Activated CD4-positive, alpha-beta T cell treated with anti-CD3 and anti-CD28 coated beads for 36 hours (primary cell): ENCODE measurements around the gene PRSS38. TPM values are rescaled to one million over a fixed set of nuclear protein-coding genes. Genes with fewer than 3 reads are reported as not detected.

Experiments used
- ATAC-seq: fragments of 200-7000 bp; cut with Tn5 transposase; one replicate; pipeline ENCODE4 v1.10.0; 2021; ENCODE audit warnings: mild to moderate bottlenecking, moderate library complexity
- CTCF ChIA-PET: fragments of 350-600 bp; sonication (Branson Sonifier 250); formaldehyde crosslinking; loops from one replicate; lab custom pipeline; 2021; ENCODE audit warnings: antibody characterized with exemption; lab: Charles Lee
- POLR2A ChIA-PET: fragments of 350-600 bp; sonication (Branson Sonifier 250); formaldehyde crosslinking; loops from one replicate; lab custom pipeline; 2021; ENCODE audit warnings: antibody characterized with exemption, inconsistent platforms; lab: Charles Lee
- DNase-seq: peaks from one replicate; pipeline ENCODE4 v3.0.0-alpha.2; 2020
- H3K27ac Mint-ChIP-seq: one replicate; pipeline ENCODE4 v1.8.0; 2021; ENCODE audit warnings: mixed read lengths
- H3K27me3 Mint-ChIP-seq: one replicate; pipeline ENCODE4 v1.8.0; 2021; ENCODE audit warnings: mixed read lengths
- H3K36me3 Mint-ChIP-seq: one replicate; pipeline ENCODE4 v1.8.0; 2021; ENCODE audit warnings: low read depth, mixed read lengths
- H3K4me1 Mint-ChIP-seq: one replicate; pipeline ENCODE4 v1.8.0; 2021; ENCODE audit warnings: mixed read lengths
- H3K4me3 Mint-ChIP-seq: one replicate; pipeline ENCODE4 v1.8.0; 2021; ENCODE audit warnings: mild to moderate bottlenecking, moderate library complexity, mixed read lengths
- H3K9me3 Mint-ChIP-seq: one replicate; pipeline ENCODE4 v1.8.0; 2021; ENCODE audit warnings: low read depth, mixed read lengths
- intact Hi-C, 2 experiments: fragments of 100-400 bp; cut with DNase I in 1 of 2; cut with micrococcal nuclease in 1 of 2; formaldehyde crosslinking; loops; one replicate each; pipeline versions ENCODE4 v1.14.2 to v1.15.1; 2022 to 2024; cut with DNase I, micrococcal nuclease
- total RNA-seq, 2 experiments: library from RNA; stranded (reverse); gene quantifications; one replicate each; pipeline ENCODE4 v1.2.3, GENCODE V29; 2021

PRSS38 gene
- total RNA-seq, 2 experiments from 2014 or later, result not detected

DNA sequence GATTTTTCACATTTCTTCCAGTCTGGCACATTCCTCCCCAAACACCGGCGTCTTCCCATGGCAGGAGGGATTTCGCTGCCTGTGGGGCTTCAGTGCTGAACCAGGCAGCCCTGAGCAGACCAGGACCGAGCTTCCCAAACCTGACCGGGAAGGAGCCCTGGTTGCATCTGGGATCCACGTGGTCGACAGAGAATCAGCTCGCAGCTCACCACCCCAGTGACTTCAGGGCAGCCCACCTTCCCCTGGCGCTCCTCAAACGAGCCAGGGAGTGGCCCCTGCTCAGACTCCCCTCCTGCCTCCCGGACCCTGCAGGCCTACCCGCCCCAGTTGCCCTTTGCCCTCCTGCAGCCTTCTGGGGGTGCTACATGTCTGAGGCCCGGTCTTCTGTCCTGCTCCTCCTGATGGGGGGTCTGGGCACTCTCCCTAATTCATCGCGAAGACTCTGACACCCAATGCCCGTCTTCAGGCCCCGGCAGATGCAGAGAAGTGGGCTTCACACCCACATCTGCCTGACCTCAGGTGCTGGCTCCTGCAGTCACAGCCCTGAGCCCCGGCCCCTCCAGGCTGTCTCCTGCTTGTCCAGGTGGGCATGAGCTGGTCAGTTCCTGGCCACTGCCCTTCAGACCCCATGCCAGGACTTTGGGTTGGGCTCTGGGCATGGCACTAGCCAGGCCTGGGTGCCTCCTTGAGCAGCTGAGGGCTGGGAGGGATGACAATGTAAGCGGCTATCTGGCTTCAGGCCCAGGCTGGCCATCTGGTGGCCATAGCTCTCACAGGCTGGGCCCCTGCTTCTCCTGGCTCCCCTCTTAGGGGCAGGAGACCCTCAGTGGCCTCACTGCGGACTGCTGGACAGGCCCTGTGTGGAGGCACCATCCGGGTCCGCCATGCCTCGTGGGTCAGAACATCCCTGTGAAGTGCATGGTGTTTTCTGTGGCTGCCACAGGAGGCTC lies 26.1 kb upstream of the PRSS38 start:
- Mint-ChIP-seq H3K4me1 (peaks cover 14% of the 10 kb centered on the region), H3K27me3 (no peaks in the 10 kb centered on the region), H3K4me3 (peak overlapping the region; percentile 69), H3K9me3 (no peaks in the 10 kb centered on the region), H3K36me3 (no peaks in the 10 kb centered on the region), H3K27ac (no peak overlapping the region)
- ATAC-seq (no peak), DNase-seq (no peak)
- CTCF ChIA-PET, result interaction anchor here (1.4 kb wide), 1 partner anchor 27 kb away, joined by 3 read pairs; no protein-coding TSS in a partner anchor
- intact Hi-C loops, result loop anchor here (5.0 to 10.0 kb wide), 3 partner anchors 55 to 695 kb away; partner anchors contain the start of genes IBA57 (in 1 of the 2), JMJD4 (in 1 of the 2), RNF187 (in 1 of the 2) and SNAP47 (in 1 of the 2)
- POLR2A ChIA-PET, result no interaction called here

- Mint-ChIP-seq H3K4me3 (no peak overlapping the region), H3K9me3 (no peaks in the 10 kb centered on the region), H3K27me3 (no peaks in the 10 kb centered on the region), H3K27ac (no peak overlapping the region), H3K36me3 (no peaks in the 10 kb centered on the region), H3K4me1 (peaks cover 14% of the 10 kb centered on the region)
- POLR2A ChIA-PET, result no interaction called here
- CTCF ChIA-PET, result no interaction called here
- DNase-seq, result no peak
- ATAC-seq, result no peak
- intact Hi-C loops, result no loop called here
Observed at GRCh38 chr1:227790034-227790400, 25.5 kb upstream of the PRSS38 start.

DNA sequence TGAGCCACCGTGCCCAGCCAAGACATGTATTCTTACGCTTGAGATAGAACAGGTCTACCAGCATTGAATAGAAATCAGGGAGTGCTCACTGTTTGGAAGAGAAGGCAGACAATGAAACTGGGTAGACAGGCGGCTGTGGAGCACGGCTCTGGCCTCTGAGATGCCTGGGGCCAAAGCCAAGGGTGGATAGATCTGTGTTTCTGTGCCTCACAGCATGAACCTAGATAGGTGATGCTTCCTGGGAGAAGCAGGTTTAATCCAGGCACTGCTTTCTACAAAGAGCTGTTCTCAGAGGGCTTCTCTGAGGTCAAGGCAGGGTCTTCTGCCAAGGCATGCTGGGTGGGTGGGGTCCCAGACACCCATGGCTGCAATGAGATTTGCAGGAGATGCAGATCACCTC lies 24.6 kb upstream of the PRSS38 start:
- H3K36me3 Mint-ChIP-seq, result no peaks in the 10 kb centered on the region
- H3K9me3 Mint-ChIP-seq, result no peaks in the 10 kb centered on the region
- no peak overlapping the region for H3K4me3 Mint-ChIP-seq
- ChIA-PET POLR2A (no interaction called here), CTCF (no interaction called here)
- no peak for ATAC-seq
- intact Hi-C loops, result no loop called here
- no peak overlapping the region for H3K27ac Mint-ChIP-seq
- H3K4me1 Mint-ChIP-seq, result peaks cover 11% of the 10 kb centered on the region
- no peak for DNase-seq
- H3K27me3 Mint-ChIP-seq, result no peaks in the 10 kb centered on the region

DNA sequence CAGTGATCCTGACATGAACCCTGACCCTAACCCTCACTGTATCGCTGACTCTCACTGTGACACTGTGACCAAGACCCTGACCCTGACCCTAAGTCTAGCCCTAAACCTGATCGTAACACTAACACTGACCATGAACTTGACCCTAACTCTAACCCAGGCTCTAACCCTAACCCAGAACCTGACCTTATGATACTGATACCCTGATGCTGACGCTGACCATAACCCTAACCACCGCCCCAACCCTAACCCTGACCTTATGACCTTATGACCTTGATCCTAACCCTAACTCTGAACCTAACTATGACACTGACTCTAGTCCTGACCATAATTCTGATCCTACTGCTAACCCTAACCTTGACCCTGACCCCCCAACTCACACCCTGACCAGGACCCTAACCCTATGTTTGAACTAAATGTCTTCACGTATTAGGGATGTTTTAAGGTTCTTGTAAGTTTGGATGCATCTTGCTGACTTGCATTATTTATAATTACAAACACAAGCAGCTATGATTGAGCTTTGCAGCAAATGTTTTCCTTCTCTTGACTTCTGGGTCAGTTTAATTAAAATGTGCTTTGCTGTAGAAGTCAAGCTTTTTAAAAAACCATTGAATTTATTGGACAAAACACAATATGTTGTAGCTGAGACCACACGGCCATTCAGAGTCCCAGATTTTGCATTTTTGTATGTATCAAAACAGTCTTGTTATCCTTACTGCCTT lies 23.9 kb upstream of the PRSS38 start:
- intact Hi-C loops, result no loop called here
- Mint-ChIP-seq H3K4me1 (peaks cover 8% of the 10 kb centered on the region), H3K4me3 (no peak overlapping the region), H3K27me3 (no peaks in the 10 kb centered on the region), H3K9me3 (no peaks in the 10 kb centered on the region), H3K27ac (no peak overlapping the region), H3K36me3 (no peaks in the 10 kb centered on the region)
- ChIA-PET CTCF (no interaction called here), POLR2A (no interaction called here)
- DNase-seq (no peak), ATAC-seq (no peak)

DNA sequence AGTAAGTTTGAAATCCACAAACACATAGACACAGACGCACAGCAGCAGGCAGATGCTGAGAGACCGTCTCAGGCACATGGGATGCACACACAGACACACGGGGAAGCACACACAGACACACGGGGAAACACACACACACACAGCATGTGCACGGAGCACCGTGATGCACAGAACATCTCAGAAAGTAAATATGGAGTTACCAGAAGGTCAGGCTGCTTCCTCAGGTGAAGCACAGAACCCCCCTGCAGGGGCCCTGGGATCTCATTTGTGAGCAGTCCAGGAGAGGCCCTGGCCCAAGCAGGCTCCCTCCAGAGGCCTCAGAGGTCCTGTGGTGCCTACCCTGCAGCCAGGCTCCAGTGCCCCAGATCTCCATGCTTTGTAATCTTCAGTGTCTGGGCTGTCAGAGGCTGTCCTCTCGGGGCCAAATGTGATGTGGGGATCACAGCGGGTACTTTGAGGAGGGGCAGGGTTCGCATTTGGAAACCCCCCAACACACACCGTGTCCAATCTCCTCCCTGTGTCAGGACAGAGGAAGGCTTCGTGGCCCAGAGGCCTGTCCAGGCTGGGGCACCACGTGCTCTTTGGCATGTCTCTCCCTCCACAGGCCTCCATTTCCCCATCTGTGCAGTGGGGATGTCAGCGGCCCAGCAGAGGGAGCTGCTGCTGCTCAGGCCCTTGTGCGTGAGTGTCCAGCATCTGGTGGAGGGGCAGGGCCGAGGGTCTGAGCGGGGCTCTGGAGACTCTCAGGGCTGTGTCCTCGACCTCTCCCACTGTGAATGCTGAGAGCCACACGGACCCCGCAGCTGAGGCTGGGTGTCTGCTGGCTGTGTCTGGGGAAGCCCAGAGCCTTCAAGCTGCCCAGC lies 23.0 kb upstream of the PRSS38 start:
- CTCF ChIA-PET, result interaction anchor here (1.2 kb wide), 1 partner anchor 25 kb away, joined by 3 read pairs; no protein-coding TSS in a partner anchor
- H3K4me1 Mint-ChIP-seq, result peaks cover 2% of the 10 kb centered on the region
- POLR2A ChIA-PET, result no interaction called here
- H3K27ac Mint-ChIP-seq, result no peak overlapping the region
- H3K36me3 Mint-ChIP-seq, result no peaks in the 10 kb centered on the region
- H3K9me3 Mint-ChIP-seq, result no peaks in the 10 kb centered on the region
- ATAC-seq (no peak), DNase-seq (no peak)
- H3K27me3 Mint-ChIP-seq, result no peaks in the 10 kb centered on the region
- intact Hi-C loops, result no loop called here
- no peak overlapping the region for H3K4me3 Mint-ChIP-seq

- no peaks in the 10 kb centered on the region for H3K4me1 Mint-ChIP-seq
- DNase-seq, result no peak
- H3K27me3 Mint-ChIP-seq, result no peaks in the 10 kb centered on the region
- no peaks in the 10 kb centered on the region for H3K9me3 Mint-ChIP-seq
- ATAC-seq, result no peak
- no peaks in the 10 kb centered on the region for H3K36me3 Mint-ChIP-seq
- H3K27ac Mint-ChIP-seq, result no peak overlapping the region
- intact Hi-C loops, result no loop called here
- CTCF ChIA-PET, result interaction anchor here (1.2 kb wide), 1 partner anchor 24 kb away, joined by 3 read pairs; no protein-coding TSS in a partner anchor
- POLR2A ChIA-PET, result no interaction called here
- no peak overlapping the region for H3K4me3 Mint-ChIP-seq
Observed at GRCh38 chr1:227793079-227793947, 22.2 kb upstream of the PRSS38 start.

- POLR2A ChIA-PET, result no interaction called here
- intact Hi-C loops, result no loop called here
Observed at GRCh38 chr1:227793948-227794816, 21.3 kb upstream of the PRSS38 start.

GRCh38 chr1:227794817-227795192 lies 20.7 kb upstream of the PRSS38 start:
- CTCF ChIA-PET, result interaction anchor here (0.5 kb wide), 1 partner anchor 652 kb away, joined by 3 read pairs; no protein-coding TSS in a partner anchor
- H3K4me3 Mint-ChIP-seq, result no peak overlapping the region
- H3K36me3 Mint-ChIP-seq, result no peaks in the 10 kb centered on the region
- intact Hi-C loops, result no loop called here
- H3K27me3 Mint-ChIP-seq, result no peaks in the 10 kb centered on the region
- POLR2A ChIA-PET, result no interaction called here
- ATAC-seq, result no peak
- H3K27ac Mint-ChIP-seq, result no peak overlapping the region
- H3K4me1 Mint-ChIP-seq, result no peaks in the 10 kb centered on the region
- no peaks in the 10 kb centered on the region for H3K9me3 Mint-ChIP-seq
- DNase-seq, result no peak

More at GRCh38 chr1:227793948-227794816, 21.3 kb upstream of the PRSS38 start:
- Mint-ChIP-seq H3K4me3 (no peak overlapping the region), H3K27ac (no peak overlapping the region), H3K27me3 (no peaks in the 10 kb centered on the region), H3K4me1 (no peaks in the 10 kb centered on the region), H3K36me3 (no peaks in the 10 kb centered on the region), H3K9me3 (no peaks in the 10 kb centered on the region)
- no peak for ATAC-seq
- CTCF ChIA-PET, result interaction anchor here (0.5 to 1.2 kb wide), 2 partner anchors 24 to 651 kb away, joined by 3 read pairs; no protein-coding TSS in a partner anchor
- DNase-seq, result no peak

DNA sequence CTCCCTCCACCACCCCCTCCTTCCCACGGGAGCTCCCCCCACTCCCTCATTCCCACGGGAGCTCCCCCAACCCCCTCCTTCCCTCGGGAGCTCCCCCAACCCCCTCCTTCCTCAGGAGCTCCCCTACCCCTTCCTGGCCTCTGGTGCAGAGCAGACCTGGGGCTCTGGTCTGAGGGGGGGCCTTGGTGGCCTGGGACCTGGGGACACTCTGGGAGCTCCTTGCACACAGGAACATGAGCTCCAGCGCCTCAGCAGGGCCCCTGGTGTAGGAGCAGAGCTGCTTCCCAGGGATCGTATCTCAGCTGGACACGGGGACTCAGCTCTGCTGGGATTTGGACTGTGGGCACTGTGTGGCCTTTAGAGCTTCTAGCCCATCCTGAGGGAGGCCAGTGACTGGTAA lies 19.7 kb upstream of the PRSS38 start:
- no peak for DNase-seq
- H3K9me3 Mint-ChIP-seq, result no peaks in the 10 kb centered on the region
- no peak overlapping the region for H3K27ac Mint-ChIP-seq
- ChIA-PET CTCF (no interaction called here), POLR2A (interaction anchor here (0.6 kb wide), 1 partner anchor 1457 kb away, joined by 3 read pairs; no protein-coding TSS in a partner anchor)
- no peaks in the 10 kb centered on the region for H3K36me3 Mint-ChIP-seq
- H3K4me1 Mint-ChIP-seq, result no peaks in the 10 kb centered on the region
- no peak overlapping the region for H3K4me3 Mint-ChIP-seq
- intact Hi-C loops, result no loop called here
- no peaks in the 10 kb centered on the region for H3K27me3 Mint-ChIP-seq
- no peak for ATAC-seq
